Thyroid gland (tissue), 4 donors: ENCODE results near the gene RILP.

Source experiments
- POLR2A ChIP-seq, 2 donors: fragments of 450-650 bp; IDR thresholded peaks; one replicate each; pipeline ENCODE4 v1.6.1; 2017; ENCODE audit warnings: antibody characterized with exemption in 2 of 2, mild to moderate bottlenecking in 2 of 2, moderate library complexity in 1 of 2
- TF ChIP-seq, protein P1 (sequence below), 6 experiments: fragments of 200-600 bp in 3 of 6; fragments of 450-650 bp in 3 of 6; sonication (generic) in 3 of 6; IDR thresholded peaks; one replicate each; pipeline ENCODE4 v1.5.1; 2016 to 2019; ENCODE audit warnings: antibody characterized with exemption in 6 of 6, mild to moderate bottlenecking in 2 of 6, inconsistent platforms in 1 of 6, moderate library complexity in 1 of 6

DNA sequence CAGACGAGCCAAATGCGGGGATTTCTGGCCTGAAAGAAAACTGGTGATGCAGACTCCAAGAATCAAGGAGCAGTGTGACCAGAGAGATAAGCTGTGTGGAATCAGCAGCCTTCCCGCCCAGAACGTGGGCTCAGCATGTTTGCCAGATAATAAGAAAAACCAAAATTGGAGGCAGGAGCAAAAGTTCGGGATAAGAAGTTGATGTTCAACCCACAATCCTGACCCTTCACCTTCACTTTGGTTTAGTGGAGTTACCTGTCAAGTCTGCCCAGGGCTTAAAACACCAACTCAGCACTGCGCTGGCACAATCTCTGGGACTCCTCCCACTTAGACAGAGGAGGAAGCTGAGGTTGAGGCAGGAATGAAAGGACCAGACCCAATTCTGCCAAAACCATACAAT, 24.1 kb downstream of the RILP start:
- TF ChIP-seq, protein P1, sequence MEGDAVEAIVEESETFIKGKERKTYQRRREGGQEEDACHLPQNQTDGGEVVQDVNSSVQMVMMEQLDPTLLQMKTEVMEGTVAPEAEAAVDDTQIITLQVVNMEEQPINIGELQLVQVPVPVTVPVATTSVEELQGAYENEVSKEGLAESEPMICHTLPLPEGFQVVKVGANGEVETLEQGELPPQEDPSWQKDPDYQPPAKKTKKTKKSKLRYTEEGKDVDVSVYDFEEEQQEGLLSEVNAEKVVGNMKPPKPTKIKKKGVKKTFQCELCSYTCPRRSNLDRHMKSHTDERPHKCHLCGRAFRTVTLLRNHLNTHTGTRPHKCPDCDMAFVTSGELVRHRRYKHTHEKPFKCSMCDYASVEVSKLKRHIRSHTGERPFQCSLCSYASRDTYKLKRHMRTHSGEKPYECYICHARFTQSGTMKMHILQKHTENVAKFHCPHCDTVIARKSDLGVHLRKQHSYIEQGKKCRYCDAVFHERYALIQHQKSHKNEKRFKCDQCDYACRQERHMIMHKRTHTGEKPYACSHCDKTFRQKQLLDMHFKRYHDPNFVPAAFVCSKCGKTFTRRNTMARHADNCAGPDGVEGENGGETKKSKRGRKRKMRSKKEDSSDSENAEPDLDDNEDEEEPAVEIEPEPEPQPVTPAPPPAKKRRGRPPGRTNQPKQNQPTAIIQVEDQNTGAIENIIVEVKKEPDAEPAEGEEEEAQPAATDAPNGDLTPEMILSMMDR (IDR thresholded peaks at IDR 0.05) = no peak
- no peak for TF ChIP-seq POLR2A (IDR thresholded peaks at IDR 0.05)
